ENCODE data around the gene PCDH9. TPM values are rescaled to one million over a fixed set of nuclear protein-coding genes. Genes with fewer than 3 reads are reported as not detected.
A peak's percentile ranks its signal among the peaks of the same experiment; 100 is the strongest.

PCDH9 gene
- total and polyA plus RNA-seq, 2 of the 13 experiments (the other 11 are each of a cell fraction or from before 2014, with no cell fraction given) = 0.09 TPM; not detected in 1

- in situ Hi-C loops (cut with HindIII; ENCODE audit: extremely low pct_ligation_motif_present, low pct_unique_long_range_greater_than_20kb) (no loop called here), intact Hi-C loops (cut with micrococcal nuclease; ENCODE audit: unreplicated experiment) (no loop called here)
- Histone ChIP-seq H3K79me2 (ENCODE audit: insufficient read depth, low read length) (no peaks in the 10 kb centered on the region), H3K9me3 (ENCODE audit: low read length) (no peaks in the 10 kb centered on the region), H3K4me1 (ENCODE audit: insufficient read depth, low read length) (no peaks in the 10 kb centered on the region), H3K27me3 (ENCODE audit: control insufficient read depth in 1 of 2, insufficient read depth in 2 of 2, low read length in 2 of 2) (no peaks in the 10 kb centered on the region), H3K4me2 (ENCODE audit: low read depth, low read length) (no peak overlapping the region), H4K20me1 (ENCODE audit: insufficient read depth, low read length) (no peaks in the 10 kb centered on the region), H3K36me3 (replicated peaks in 1 of 2; ENCODE audit: control insufficient read depth in 1 of 2, insufficient read depth in 2 of 2, low read length in 2 of 2) (no peaks in the 10 kb centered on the region), H3K4me3 (replicated peaks in 1 of 3; ENCODE audit: insufficient read depth in 1 of 3, low read depth in 2 of 3, low read length in 3 of 3) (no peak overlapping the region), H2AFZ (ENCODE audit: low read length) (no peak overlapping the region), H3K9ac (ENCODE audit: insufficient read depth, low read depth, low read length) (no peak overlapping the region), H3K27ac (ENCODE audit: extremely low read length, insufficient read depth, low read length) (no peak overlapping the region)
- ChIA-PET POLR2A (no interaction called here), CTCF (ENCODE audit: low intra/inter-chr PET ratio, low total read pairs) (no interaction called here)
- WGBS (ENCODE audit: low lambda C conversion rate) = under 1% methylated on average over 5 of the region's 5 CpGs
- BruUV-seq (replicated peaks) = no TSS peak
- TF ChIP-seq ZBTB42 (CRISPR knock-in tag; IDR thresholded peaks at IDR 0.05) = no peak
- TF ChIP-seq GTF2F1 (IDR thresholded peaks at IDR 0.05; ENCODE audit: low read length) = no peak
- TF ChIP-seq DMTF1 (CRISPR knock-in tag; IDR thresholded peaks at IDR 0.05) = no peak
- TF ChIP-seq FOXO1 (CRISPR knock-in tag; IDR thresholded peaks at IDR 0.05) = no peak
- FAIRE-seq (no peak), ATAC-seq (no peak), DNase-seq (ENCODE audit: low spot score) (no peak)
Measured at GRCh38 chr13:66266761-66267160, 963.4 kb downstream of the PCDH9 start.

DNA sequence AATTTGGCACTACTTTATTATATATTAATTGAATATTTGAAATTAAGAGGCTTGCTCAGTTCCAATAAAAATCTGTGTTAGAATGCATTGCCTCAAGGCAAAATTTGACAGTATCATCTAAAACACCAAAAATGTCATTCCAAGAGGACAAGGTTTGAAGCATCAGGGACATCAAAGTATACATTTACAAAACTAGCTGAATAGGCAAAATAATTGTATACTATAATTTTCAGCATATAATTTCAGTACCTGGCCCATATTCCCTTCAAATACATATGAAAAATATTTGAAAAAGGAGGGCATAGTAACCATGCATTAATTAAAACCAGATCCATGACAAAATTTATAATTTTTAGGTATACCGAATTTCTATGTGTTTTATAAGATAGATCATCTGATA lies 963.8 kb downstream of the PCDH9 start:
- Histone ChIP-seq H3K9me3 (ENCODE audit: low read length) (no peaks in the 10 kb centered on the region), H3K79me2 (ENCODE audit: insufficient read depth, low read length) (no peaks in the 10 kb centered on the region), H3K4me3 (replicated peaks in 1 of 3; ENCODE audit: insufficient read depth in 1 of 3, low read depth in 2 of 3, low read length in 3 of 3) (no peak overlapping the region), H2AFZ (ENCODE audit: low read length) (no peak overlapping the region), H3K4me1 (ENCODE audit: insufficient read depth, low read length) (no peaks in the 10 kb centered on the region), H3K36me3 (replicated peaks in 1 of 2; ENCODE audit: control insufficient read depth in 1 of 2, insufficient read depth in 2 of 2, low read length in 2 of 2) (no peaks in the 10 kb centered on the region), H3K9ac (ENCODE audit: insufficient read depth, low read depth, low read length) (no peak overlapping the region), H3K27me3 (ENCODE audit: control insufficient read depth in 1 of 2, insufficient read depth in 2 of 2, low read length in 2 of 2) (no peaks in the 10 kb centered on the region), H3K27ac (ENCODE audit: extremely low read length, insufficient read depth, low read length) (no peak overlapping the region), H3K4me2 (ENCODE audit: low read depth, low read length) (no peak overlapping the region), H4K20me1 (ENCODE audit: insufficient read depth, low read length) (no peaks in the 10 kb centered on the region)
- FAIRE-seq (no peak), ATAC-seq (no peak), DNase-seq (ENCODE audit: low spot score) (no peak)
- no TSS peak for BruUV-seq (replicated peaks)
- ChIA-PET POLR2A (no interaction called here), CTCF (ENCODE audit: low intra/inter-chr PET ratio, low total read pairs) (no interaction called here)
- intact Hi-C loops (cut with micrococcal nuclease; ENCODE audit: unreplicated experiment) (no loop called here), in situ Hi-C loops (cut with HindIII; ENCODE audit: extremely low pct_ligation_motif_present, low pct_unique_long_range_greater_than_20kb) (no loop called here)
- 0% methylated on average over 1 of the region's 1 CpG for WGBS (ENCODE audit: low lambda C conversion rate)
- TF ChIP-seq, protein P1, sequence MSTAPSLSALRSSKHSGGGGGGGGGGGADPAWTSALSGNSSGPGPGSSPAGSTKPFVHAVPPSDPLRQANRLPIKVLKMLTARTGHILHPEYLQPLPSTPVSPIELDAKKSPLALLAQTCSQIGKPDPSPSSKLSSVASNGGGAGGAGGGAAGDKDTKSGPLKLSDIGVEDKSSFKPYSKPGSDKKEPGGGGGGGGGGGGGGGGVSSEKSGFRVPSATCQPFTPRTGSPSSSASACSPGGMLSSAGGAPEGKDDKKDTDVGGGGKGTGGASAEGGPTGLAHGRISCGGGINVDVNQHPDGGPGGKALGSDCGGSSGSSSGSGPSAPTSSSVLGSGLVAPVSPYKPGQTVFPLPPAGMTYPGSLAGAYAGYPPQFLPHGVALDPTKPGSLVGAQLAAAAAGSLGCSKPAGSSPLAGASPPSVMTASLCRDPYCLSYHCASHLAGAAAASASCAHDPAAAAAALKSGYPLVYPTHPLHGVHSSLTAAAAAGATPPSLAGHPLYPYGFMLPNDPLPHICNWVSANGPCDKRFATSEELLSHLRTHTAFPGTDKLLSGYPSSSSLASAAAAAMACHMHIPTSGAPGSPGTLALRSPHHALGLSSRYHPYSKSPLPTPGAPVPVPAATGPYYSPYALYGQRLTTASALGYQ (CRISPR knock-in tag; IDR thresholded peaks at IDR 0.05) = no peak
- TF ChIP-seq FOXA1 (IDR thresholded peaks at IDR 0.05) (no peak), FOXA1 (CRISPR knock-in tag; IDR thresholded peaks at IDR 0.05) (no peak), DDIT3 (CRISPR knock-in tag; IDR thresholded peaks at IDR 0.05) (no peak), HMG20A (CRISPR knock-in tag; IDR thresholded peaks at IDR 0.05; ENCODE audit: borderline replicate concordance) (no peak), NR2C2 (CRISPR knock-in tag; IDR thresholded peaks at IDR 0.05; ENCODE audit: borderline replicate concordance) (no peak), MAFF (IDR thresholded peaks at IDR 0.05; ENCODE audit: low read depth, low read length) (0 out of 2 replicates have a peak, but pooled peaks have one; percentile 30)
- TF ChIP-seq, protein P2, sequence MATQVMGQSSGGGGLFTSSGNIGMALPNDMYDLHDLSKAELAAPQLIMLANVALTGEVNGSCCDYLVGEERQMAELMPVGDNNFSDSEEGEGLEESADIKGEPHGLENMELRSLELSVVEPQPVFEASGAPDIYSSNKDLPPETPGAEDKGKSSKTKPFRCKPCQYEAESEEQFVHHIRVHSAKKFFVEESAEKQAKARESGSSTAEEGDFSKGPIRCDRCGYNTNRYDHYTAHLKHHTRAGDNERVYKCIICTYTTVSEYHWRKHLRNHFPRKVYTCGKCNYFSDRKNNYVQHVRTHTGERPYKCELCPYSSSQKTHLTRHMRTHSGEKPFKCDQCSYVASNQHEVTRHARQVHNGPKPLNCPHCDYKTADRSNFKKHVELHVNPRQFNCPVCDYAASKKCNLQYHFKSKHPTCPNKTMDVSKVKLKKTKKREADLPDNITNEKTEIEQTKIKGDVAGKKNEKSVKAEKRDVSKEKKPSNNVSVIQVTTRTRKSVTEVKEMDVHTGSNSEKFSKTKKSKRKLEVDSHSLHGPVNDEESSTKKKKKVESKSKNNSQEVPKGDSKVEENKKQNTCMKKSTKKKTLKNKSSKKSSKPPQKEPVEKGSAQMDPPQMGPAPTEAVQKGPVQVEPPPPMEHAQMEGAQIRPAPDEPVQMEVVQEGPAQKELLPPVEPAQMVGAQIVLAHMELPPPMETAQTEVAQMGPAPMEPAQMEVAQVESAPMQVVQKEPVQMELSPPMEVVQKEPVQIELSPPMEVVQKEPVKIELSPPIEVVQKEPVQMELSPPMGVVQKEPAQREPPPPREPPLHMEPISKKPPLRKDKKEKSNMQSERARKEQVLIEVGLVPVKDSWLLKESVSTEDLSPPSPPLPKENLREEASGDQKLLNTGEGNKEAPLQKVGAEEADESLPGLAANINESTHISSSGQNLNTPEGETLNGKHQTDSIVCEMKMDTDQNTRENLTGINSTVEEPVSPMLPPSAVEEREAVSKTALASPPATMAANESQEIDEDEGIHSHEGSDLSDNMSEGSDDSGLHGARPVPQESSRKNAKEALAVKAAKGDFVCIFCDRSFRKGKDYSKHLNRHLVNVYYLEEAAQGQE (IDR thresholded peaks at IDR 0.05; ENCODE audit: borderline replicate concordance in 1 of 2, low read depth in 1 of 2, low read length in 2 of 2) = no peak
